H9 (cell line): ENCODE data around the gene NUDT7. TPM values are rescaled to one million over a fixed set of nuclear protein-coding genes. Genes with fewer than 3 reads are reported as not detected.

Experiments
- DNase-seq: peaks from one replicate; pipeline ENCODE4 v3.0.0-alpha.2; 2017
- H2AFZ ChIP-seq: one replicate; pipeline ENCODE4 v1.6.1; 2013; ENCODE audit warnings: mild to moderate bottlenecking, low read length, control low read depth, moderate library complexity
- H2AK5ac ChIP-seq: 2 replicates; pipeline ENCODE4 v1.6.1; 2013; ENCODE audit warnings: low read length, control low read depth, mixed read lengths; ENCODE audit not compliant: insufficient read length
- H2BK120ac ChIP-seq: one replicate; pipeline ENCODE4 v1.6.1; 2013; ENCODE audit warnings: low read depth, mild to moderate bottlenecking, low read length, control low read depth, inconsistent platforms; ENCODE audit not compliant: poor library complexity, severe bottlenecking
- H2BK12ac ChIP-seq: 2 replicates; pipeline ENCODE4 v1.6.1; 2013; ENCODE audit warnings: low read length, control low read depth, mixed read lengths, low read depth; ENCODE audit not compliant: insufficient read length
- H2BK15ac ChIP-seq: 2 replicates; pipeline ENCODE4 v1.6.1; 2013; ENCODE audit warnings: low read depth, low read length, control low read depth
- H2BK20ac ChIP-seq: one replicate; pipeline ENCODE4 v1.6.1; 2013; ENCODE audit warnings: low read depth, mild to moderate bottlenecking, low read length, control low read depth, inconsistent platforms; ENCODE audit not compliant: poor library complexity, severe bottlenecking
- H2BK5ac ChIP-seq: 2 replicates; pipeline ENCODE4 v1.6.1; 2013; ENCODE audit warnings: low read length, control low read depth, mixed read lengths; ENCODE audit not compliant: insufficient read length
- H3K14ac ChIP-seq: 2 replicates; pipeline ENCODE4 v1.6.1; 2013; ENCODE audit warnings: low read length, control low read depth; ENCODE audit not compliant: insufficient read depth
- H3K18ac ChIP-seq: 2 replicates; pipeline ENCODE4 v1.6.1; 2013; ENCODE audit warnings: low read depth, mild to moderate bottlenecking, mixed read lengths, low read length, control low read depth; ENCODE audit not compliant: insufficient read length
- H3K23ac ChIP-seq: 2 replicates; pipeline ENCODE4 v1.6.1; 2013; ENCODE audit warnings: low read length, control low read depth, mixed read lengths, low read depth; ENCODE audit not compliant: insufficient read length
- H3K23me2 ChIP-seq: 2 replicates; pipeline ENCODE4 v1.6.1; 2013; ENCODE audit warnings: low read depth, mild to moderate bottlenecking, mixed read lengths, low read length, control low read depth; ENCODE audit not compliant: insufficient read length, poor library complexity, severe bottlenecking
- H3K27ac ChIP-seq: 2 replicates; pipeline ENCODE4 v1.5.1; 2013; ENCODE audit warnings: low read length, control low read depth, mixed read lengths, low read depth; ENCODE audit not compliant: insufficient read length
- H3K27me3 ChIP-seq: 2 replicates; pipeline ENCODE4 v1.6.1; 2013; ENCODE audit warnings: low read length, control low read depth, inconsistent platforms; ENCODE audit not compliant: insufficient read depth
- H3K4ac ChIP-seq: 2 replicates; pipeline ENCODE4 v1.6.1; 2013; ENCODE audit warnings: low read depth, mild to moderate bottlenecking, control low read depth, inconsistent platforms, low read length, moderate library complexity
- H3K4me1 ChIP-seq: 2 replicates; pipeline ENCODE4 v1.6.1; 2013; ENCODE audit warnings: low read length, control low read depth, inconsistent platforms; ENCODE audit not compliant: insufficient read depth
- H3K4me2 ChIP-seq: 2 replicates; pipeline ENCODE4 v1.6.1; 2013; ENCODE audit warnings: low read length, control low read depth, mixed read lengths; ENCODE audit not compliant: insufficient read length, insufficient read depth
- H3K56ac ChIP-seq: 2 replicates; pipeline ENCODE4 v1.6.1; 2013; ENCODE audit warnings: low read depth, mild to moderate bottlenecking, mixed read lengths, low read length, control low read depth; ENCODE audit not compliant: insufficient read length
- H3K79me1 ChIP-seq: 2 replicates; pipeline ENCODE4 v1.6.1; 2013; ENCODE audit warnings: low read depth, mild to moderate bottlenecking, moderate library complexity, low read length, control low read depth, inconsistent platforms; ENCODE audit not compliant: insufficient read depth, poor library complexity, severe bottlenecking
- H3K79me2 ChIP-seq: 2 replicates; pipeline ENCODE4 v1.6.1; 2013; ENCODE audit warnings: low read length, control low read depth, inconsistent platforms; ENCODE audit not compliant: insufficient read depth
- H3K9ac ChIP-seq: 2 replicates; pipeline ENCODE4 v1.6.1; 2013; ENCODE audit warnings: low read length, control low read depth, mixed read lengths; ENCODE audit not compliant: insufficient read length; ENCODE audit errors: extremely low read depth
- H3K9me3 ChIP-seq: one replicate; pipeline ENCODE4 v1.6.1; 2013; ENCODE audit warnings: low read depth, low read length, inconsistent platforms; ENCODE audit not compliant: control insufficient read depth
- H3T11ph ChIP-seq: one replicate; pipeline ENCODE4 v1.6.1; 2013; ENCODE audit warnings: mild to moderate bottlenecking, low read length, control low read depth, inconsistent platforms
- H4K20me1 ChIP-seq: one replicate; pipeline ENCODE4 v1.6.1; 2013; ENCODE audit not compliant: control insufficient read depth, insufficient read length, insufficient read depth
- H4K5ac ChIP-seq: 2 replicates; pipeline ENCODE4 v1.6.1; 2013; ENCODE audit warnings: low read depth, mild to moderate bottlenecking, mixed read lengths, low read length, control low read depth; ENCODE audit not compliant: insufficient read length
- H4K8ac ChIP-seq: replicated peaks from 2 replicates; pipeline ENCODE4 v1.6.1; 2013; ENCODE audit warnings: low read length, control low read depth, mixed read lengths, low read depth; ENCODE audit not compliant: insufficient read length
- H4K91ac ChIP-seq: 2 replicates; pipeline ENCODE4 v1.6.1; 2013; ENCODE audit warnings: low read depth, mild to moderate bottlenecking, moderate library complexity, mixed read lengths, low read length, control low read depth; ENCODE audit not compliant: insufficient read length
- H3K27ac Mint-ChIP-seq, 3 experiments: 2 replicates in 2 of 3; 3 replicates in 1 of 3; pipeline ENCODE4 v1.8.0; 2020 to 2021; ENCODE audit warnings: mixed read lengths in 3 of 3, mild to moderate bottlenecking in 1 of 3, moderate library complexity in 1 of 3
- H3K27me3 Mint-ChIP-seq: 2 replicates; pipeline ENCODE4 v1.8.0; 2021; ENCODE audit warnings: low read depth, mild to moderate bottlenecking, moderate library complexity, mixed read lengths
- H3K36me3 Mint-ChIP-seq, 3 experiments: 2 replicates in 2 of 3; 3 replicates in 1 of 3; pipeline ENCODE4 v1.8.0; 2020 to 2021; ENCODE audit warnings: low read depth in 3 of 3, mixed read lengths in 3 of 3; ENCODE audit not compliant: insufficient read depth in 1 of 3
- H3K4me1 Mint-ChIP-seq, 2 experiments: 2 replicates each; pipeline ENCODE4 v1.8.0; 2020; ENCODE audit warnings: mixed read lengths in 2 of 2
- H3K4me3 Mint-ChIP-seq, 2 experiments: 2 replicates in 1 of 2; 3 replicates in 1 of 2; pipeline ENCODE4 v1.8.0; 2020 to 2021; ENCODE audit warnings: mild to moderate bottlenecking in 2 of 2, mixed read lengths in 2 of 2, moderate library complexity in 1 of 2
- H3K9me3 Mint-ChIP-seq, 2 experiments: 2 replicates in 1 of 2; 3 replicates in 1 of 2; pipeline ENCODE4 v1.8.0; 2020; ENCODE audit warnings: mild to moderate bottlenecking in 2 of 2, mixed read lengths in 2 of 2, moderate library complexity in 1 of 2
- CTCF ChIP-seq: fragments of 200-600 bp; sonication (generic); conservative IDR thresholded peaks from 3 replicates; pipeline ENCODE4 v1.8.0; 2021; ENCODE audit warnings: antibody characterized with exemption, mild to moderate bottlenecking
- WGBS: extraction: QIAGEN DNeasy Blood & Tissue Kit; methylation state at CpG from one replicate; pipeline ENCODE4 v1.1.7; 2013; ENCODE audit warnings: missing lambda C conversion rate, low lambda C conversion rate, mixed read lengths; ENCODE audit not compliant: insufficient read length; ENCODE audit errors: extremely low coverage; 5-methylcytosine and 5-hydroxymethylcytosine counted together
- total RNA-seq: library from RNA; stranded (reverse); gene quantifications from 2 replicates; pipeline ENCODE4 v1.2.1, GENCODE V29; 2021

Gene NUDT7
- total RNA-seq, 1 experiment from 2014 or later: 6.8 TPM

GRCh38 chr16:77760800-77761199 lies 38.5 kb downstream of the NUDT7 start:
- no peak overlapping the region for H3K27ac ChIP-seq
- Mint-ChIP-seq H3K4me1 (peaks cover 0 to 2% of the 10 kb centered on the region in 2 experiments; a peak in 1 of 4 replicates), H3K36me3 (no peaks in the 10 kb centered on the region), H3K4me3 (no peak overlapping the region), H3K27ac (no peak overlapping the region), H3K9me3 (no peaks in the 10 kb centered on the region; a peak in 1 of 5 replicates), H3K27me3 (peaks cover 2% of the 10 kb centered on the region)
- no peak overlapping the region for H4K5ac ChIP-seq
- no peaks in the 10 kb centered on the region for H3K79me1 ChIP-seq
- no peak overlapping the region for H3K18ac ChIP-seq
- H3K4me1 ChIP-seq: no peaks in the 10 kb centered on the region
- no peak overlapping the region for H2AK5ac ChIP-seq
- H2BK20ac ChIP-seq: no peak overlapping the region
- H3K23ac ChIP-seq: no peak overlapping the region
- H3K9me3 ChIP-seq: no peaks in the 10 kb centered on the region
- no peak for DNase-seq
- H2BK15ac ChIP-seq: no peak overlapping the region
- WGBS: no CpG with 5 or more reads among the region's 1 CpG
- no peaks in the 10 kb centered on the region for H3K27me3 ChIP-seq
- H4K20me1 ChIP-seq: no peaks in the 10 kb centered on the region
- no peak overlapping the region for H3K4me2 ChIP-seq
- H3T11ph ChIP-seq: no peak overlapping the region
- no peak overlapping the region for H3K56ac ChIP-seq
- no peak overlapping the region for H4K91ac ChIP-seq
- no peak overlapping the region for H2BK5ac ChIP-seq
- no peak overlapping the region for H4K8ac ChIP-seq
- no peak overlapping the region for H3K14ac ChIP-seq
- H2BK12ac ChIP-seq: no peak overlapping the region
- H2AFZ ChIP-seq: no peak overlapping the region
- H3K9ac ChIP-seq: no peak overlapping the region
- no peak for TF ChIP-seq CTCF
- no peak overlapping the region for H3K4ac ChIP-seq
- no peak overlapping the region for H2BK120ac ChIP-seq
- H3K79me2 ChIP-seq: no peaks in the 10 kb centered on the region
- H3K23me2 ChIP-seq: no peaks in the 10 kb centered on the region
